Omental fat pad (tissue), 4 donors: Measurements from ENCODE around the gene CD3D. TPM values are rescaled to one million over a fixed set of nuclear protein-coding genes. Genes with fewer than 3 reads are reported as not detected.

Experiments used
- ATAC-seq: fragments of 150-250 bp; one replicate; pipeline ENCODE4 v1.9.1; 2016; ENCODE audit warnings: mild to moderate bottlenecking, moderate library complexity; ENCODE audit not compliant: low FRiP score
- DNase-seq: peaks from one replicate; pipeline ENCODE4 v3.0.0-alpha.2; 2019; ENCODE audit warnings: low spot score
- small RNA-seq: library from RNA; depleted of rRNA; stranded (forward); fragments of <200 nt; gene quantifications from one replicate; pipeline ENCODE3, GENCODE V24; 2016
- total RNA-seq, 4 donors: library from RNA; depleted of rRNA; stranded (reverse); fragments of >200 nt; gene quantifications; one replicate each; pipeline ENCODE4 v1.1.0, GENCODE V29; 2016
- TF ChIP-seq, protein P1 (sequence below), 3 donors: fragments of 450-650 bp; IDR thresholded peaks; one replicate each; pipeline ENCODE4 v1.5.1; 2016 to 2017; ENCODE audit warnings: antibody characterized with exemption in 3 of 3, mild to moderate bottlenecking in 3 of 3, moderate library complexity in 2 of 3

Gene CD3D
- total RNA-seq, 4 donors from 2014 or later = 1.7 to 3.4 (median 2.6) TPM

DNA sequence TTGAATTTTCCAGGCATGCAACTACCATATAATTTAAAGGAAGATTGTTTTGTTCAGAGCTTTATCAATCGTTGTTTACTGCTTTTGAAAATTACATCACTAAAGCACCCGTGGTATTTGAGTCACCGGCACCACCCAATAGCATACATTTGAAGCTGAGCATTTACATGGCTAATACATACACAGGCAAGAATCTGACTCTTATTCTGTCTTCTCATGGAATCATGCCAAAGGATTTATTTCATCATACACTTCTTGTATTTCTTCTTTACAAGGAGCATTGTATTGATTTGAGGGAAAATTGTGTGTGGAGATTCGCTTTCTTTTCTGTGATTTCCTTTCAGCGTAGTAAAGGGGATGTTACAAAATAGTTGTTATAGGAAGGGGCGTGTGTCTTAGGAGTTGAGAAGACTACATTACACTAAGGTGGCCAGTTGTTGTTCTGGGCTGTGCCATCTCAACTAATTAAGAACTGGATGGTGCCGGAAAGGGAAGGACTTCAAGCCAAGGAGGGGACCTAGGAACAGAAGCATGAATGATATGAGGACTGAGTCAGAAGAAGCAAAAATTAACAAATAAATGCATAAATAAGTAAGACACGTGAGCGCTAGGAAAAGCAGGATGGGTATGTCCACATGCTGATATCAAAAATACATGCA is 50.9 kb downstream of the CD3D start:
- ATAC-seq (no peak), DNase-seq (no peak)
- TF ChIP-seq, protein P1, sequence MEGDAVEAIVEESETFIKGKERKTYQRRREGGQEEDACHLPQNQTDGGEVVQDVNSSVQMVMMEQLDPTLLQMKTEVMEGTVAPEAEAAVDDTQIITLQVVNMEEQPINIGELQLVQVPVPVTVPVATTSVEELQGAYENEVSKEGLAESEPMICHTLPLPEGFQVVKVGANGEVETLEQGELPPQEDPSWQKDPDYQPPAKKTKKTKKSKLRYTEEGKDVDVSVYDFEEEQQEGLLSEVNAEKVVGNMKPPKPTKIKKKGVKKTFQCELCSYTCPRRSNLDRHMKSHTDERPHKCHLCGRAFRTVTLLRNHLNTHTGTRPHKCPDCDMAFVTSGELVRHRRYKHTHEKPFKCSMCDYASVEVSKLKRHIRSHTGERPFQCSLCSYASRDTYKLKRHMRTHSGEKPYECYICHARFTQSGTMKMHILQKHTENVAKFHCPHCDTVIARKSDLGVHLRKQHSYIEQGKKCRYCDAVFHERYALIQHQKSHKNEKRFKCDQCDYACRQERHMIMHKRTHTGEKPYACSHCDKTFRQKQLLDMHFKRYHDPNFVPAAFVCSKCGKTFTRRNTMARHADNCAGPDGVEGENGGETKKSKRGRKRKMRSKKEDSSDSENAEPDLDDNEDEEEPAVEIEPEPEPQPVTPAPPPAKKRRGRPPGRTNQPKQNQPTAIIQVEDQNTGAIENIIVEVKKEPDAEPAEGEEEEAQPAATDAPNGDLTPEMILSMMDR (IDR thresholded peaks at IDR 0.05) = no peak

GRCh38 chr11:118290923-118291322 is 51.6 kb downstream of the CD3D start:
- TF ChIP-seq, protein P1 (IDR thresholded peaks at IDR 0.05) = no peak
- ATAC-seq (no peak), DNase-seq (no peak)

DNA sequence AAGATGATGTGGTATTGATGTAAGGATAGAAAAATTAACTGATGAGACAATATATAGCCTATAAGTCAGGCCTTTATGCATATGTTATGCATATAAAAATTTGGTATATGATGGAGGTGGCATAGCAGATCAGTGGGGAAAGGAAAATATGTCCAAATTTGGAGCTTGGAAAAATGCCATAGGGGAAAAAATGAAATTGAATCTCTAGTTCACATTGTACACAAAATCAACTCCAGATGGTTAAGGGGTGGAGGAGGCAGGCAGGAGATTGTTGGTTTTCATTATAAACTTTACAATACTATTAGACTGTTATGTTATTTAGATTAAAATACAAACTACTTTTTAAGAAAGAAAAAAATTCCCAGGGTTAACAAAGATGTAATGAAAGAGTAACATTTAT is 53.1 kb downstream of the CD3D start:
- DNase-seq (no peak), ATAC-seq (no peak)
- TF ChIP-seq, protein P1 (IDR thresholded peaks at IDR 0.05) = no peak

Small RNAs within 50 kb of the gene (small RNA-seq; reads per million reads assigned to genes)
- gene AP001582.1 = not detected

Other genes starting within 250 kb of the CD3D start
- 10 to 100 TPM in 1 of 4 donors, 1 to 10 TPM in 3; 1.1 to 10.2 (median 2.0) TPM for gene SCN4B, start 189.9 kb downstream of the CD3D start, total RNA-seq
- gene SCN2B, start 166.1 kb downstream of the CD3D start, total RNA-seq = under 1 TPM in 2 of 4 donors, not detected in 2; 0.28 to 0.47 TPM
- 10 to 100 TPM in 3 of 4 donors, 1 to 10 TPM in 1; 9.9 to 35.9 (median 13.7) TPM for gene JAML, start 117.7 kb downstream of the CD3D start, total RNA-seq
- gene MPZL3, start 90.3 kb downstream of the CD3D start, total RNA-seq = 1 to 10 TPM; 1.3 to 2.5 (median 2.4) TPM
- 10 to 100 TPM in 3 of 4 donors, 1 to 10 TPM in 1; 6.8 to 56.6 (median 33.6) TPM for gene MPZL2, start 78.4 kb downstream of the CD3D start, total RNA-seq
- gene CD3E, start 38.0 kb downstream of the CD3D start, total RNA-seq = 1 to 10 TPM; 2.8 to 4.1 (median 3.0) TPM
- gene CD3G, start 1.6 kb upstream of the CD3D start, total RNA-seq = 1 to 10 TPM; 1.0 to 2.1 (median 1.6) TPM
- 10 to 100 TPM; 39.3 to 45.9 (median 42.3) TPM for gene UBE4A, start 16.9 kb upstream of the CD3D start, total RNA-seq
- gene ATP5MG, start 58.9 kb upstream of the CD3D start, total RNA-seq = 10 to 100 TPM; 38.1 to 57.1 (median 51.9) TPM
- gene KMT2A, start 93.8 kb upstream of the CD3D start, total RNA-seq = 10 to 100 TPM; 39.3 to 84.8 (median 51.9) TPM
- gene TTC36, start 184.8 kb upstream of the CD3D start, total RNA-seq = 10 to 100 TPM in 1 of 4 donors, 1 to 10 TPM in 2, under 1 TPM in 1; 0.84 to 21.1 (median 2.6) TPM
- 10 to 100 TPM in 3 of 4 donors, 1 to 10 TPM in 1; 9.1 to 19.9 (median 11.8) TPM for gene TMEM25, start 188.5 kb upstream of the CD3D start, total RNA-seq
- 10 to 100 TPM; 18.1 to 31.4 (median 21.7) TPM for gene IFT46, start 223.2 kb upstream of the CD3D start, total RNA-seq
- 100 to 1,000 TPM in 3 of 4 donors, 10 to 100 TPM in 1; 89.7 to 135 (median 117) TPM for gene ARCN1, start 229.7 kb upstream of the CD3D start, total RNA-seq